ENCODE measurements around the gene ACTG2.

ACTG2 gene

DNA sequence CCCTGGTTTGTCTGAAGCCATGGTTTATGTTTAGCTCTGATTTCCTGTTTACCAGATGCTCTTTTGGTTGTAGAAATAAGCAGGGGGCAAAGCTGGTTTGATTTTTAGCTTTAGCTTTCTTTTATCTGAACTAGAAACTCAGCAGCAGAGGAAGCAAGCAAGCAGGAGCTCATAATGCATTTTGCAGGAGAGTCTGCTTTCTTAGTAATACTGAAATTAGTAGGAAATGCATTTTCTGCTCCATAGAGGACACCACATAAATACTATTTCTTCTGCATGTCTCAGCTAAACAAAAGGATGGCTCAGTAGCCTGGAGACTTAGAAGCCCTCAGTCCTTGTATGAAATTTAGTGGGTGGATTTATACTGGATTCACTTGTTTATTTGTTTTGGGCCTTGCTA lies 57.0 kb downstream of the ACTG2 start:
- H3K27ac ChIP-seq (ENCODE audit: low read length) = no peak overlapping the region
- H3K9me3 ChIP-seq (ENCODE audit: insufficient read depth, low read length, severe bottlenecking) = no peaks in the 10 kb centered on the region
- H3K27me3 ChIP-seq (ENCODE audit: insufficient read depth, low read length, poor library complexity) = no peaks in the 10 kb centered on the region
- TF ChIP-seq CTCF (IDR thresholded peaks at IDR 0.05; ENCODE audit: borderline replicate concordance, extremely low read depth, low read length, poor library complexity, severe bottlenecking) (no peak), EZH2 (IDR thresholded peaks at IDR 0.05; ENCODE audit: borderline replicate concordance, low read depth, low read length, severe bottlenecking) (no peak)
- no peak overlapping the region for H3K4me2 ChIP-seq (ENCODE audit: insufficient read depth, low read length)
- peaks cover 35% of the 10 kb centered on the region for H3K79me2 ChIP-seq (ENCODE audit: insufficient read depth, low read length)
- H3K9ac ChIP-seq (ENCODE audit: low read depth, low read length) = no peak overlapping the region
- ATAC-seq (ENCODE audit: insufficient read depth, low read depth) (no peak), DNase-seq (no peak)
- H3K4me3 ChIP-seq (ENCODE audit: low read depth in 1 of 2, low read length in 2 of 2) = no peak overlapping the region
- H4K20me1 ChIP-seq (ENCODE audit: insufficient read depth, low read length) = peaks cover 21% of the 10 kb centered on the region
- H2AFZ ChIP-seq (ENCODE audit: low read depth, low read length) = no peak overlapping the region
- peaks cover 93% of the 10 kb centered on the region for H3K36me3 ChIP-seq (ENCODE audit: insufficient read depth, low read length)
- H3K4me1 ChIP-seq (ENCODE audit: insufficient read depth, low read length) = no peaks in the 10 kb centered on the region

DNA sequence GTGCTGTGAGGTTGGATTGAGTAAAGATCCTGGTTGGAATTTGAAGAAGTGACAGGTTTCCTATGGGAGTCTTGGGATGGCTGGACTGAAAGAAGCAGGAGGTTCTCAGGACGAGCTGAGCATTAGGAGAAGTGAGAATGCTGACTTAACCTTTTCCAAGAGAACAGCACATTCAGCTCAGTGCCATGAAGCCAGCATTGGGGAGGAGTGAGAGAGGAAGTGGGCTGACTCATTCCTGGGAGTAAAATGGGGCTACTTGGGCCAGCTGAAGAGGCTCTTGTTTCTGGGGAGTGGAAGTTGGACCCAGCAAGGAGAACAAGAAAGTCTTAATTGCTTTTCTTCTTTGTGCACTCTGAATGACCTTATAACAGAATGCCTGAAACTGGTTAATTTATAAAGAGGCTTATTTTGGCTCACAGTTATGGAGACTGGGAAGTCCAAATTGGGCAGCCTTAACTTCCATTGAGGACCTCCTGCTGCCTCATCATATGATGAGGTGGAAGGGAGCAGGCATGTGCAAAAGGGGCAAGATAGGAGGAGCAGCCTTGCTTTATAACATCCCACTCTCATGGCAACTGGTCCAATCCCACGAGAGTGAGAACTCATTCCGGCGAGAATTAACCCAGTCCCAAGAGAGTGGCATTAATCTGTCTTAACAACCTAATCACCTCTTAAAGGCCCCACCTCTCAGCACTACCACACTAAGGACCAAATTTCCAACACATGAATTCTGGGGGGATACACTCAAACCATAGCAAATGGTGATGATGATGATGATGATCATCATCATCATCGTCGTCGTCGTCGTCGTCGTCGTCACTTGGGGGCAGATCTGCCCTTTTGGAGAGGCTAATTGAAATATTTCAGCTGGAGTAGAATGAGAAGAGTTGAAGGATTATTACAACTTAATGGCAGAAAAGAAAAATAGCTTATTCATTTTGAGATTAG lies 60.0 kb downstream of the ACTG2 start:
- Histone ChIP-seq H3K9me3 (ENCODE audit: insufficient read depth, low read length, severe bottlenecking) (no peaks in the 10 kb centered on the region), H3K79me2 (ENCODE audit: insufficient read depth, low read length) (peaks cover 17% of the 10 kb centered on the region; the same call in 1 of the 2 replicates), H3K27me3 (ENCODE audit: insufficient read depth, low read length, poor library complexity) (no peaks in the 10 kb centered on the region), H3K27ac (ENCODE audit: low read length) (no peak overlapping the region), H2AFZ (ENCODE audit: low read depth, low read length) (no peak overlapping the region), H3K36me3 (ENCODE audit: insufficient read depth, low read length) (peaks cover 92% of the 10 kb centered on the region), H3K4me3 (ENCODE audit: low read depth in 1 of 2, low read length in 2 of 2) (no peak overlapping the region), H3K9ac (ENCODE audit: low read depth, low read length) (no peak overlapping the region), H3K4me2 (ENCODE audit: insufficient read depth, low read length) (no peak overlapping the region), H4K20me1 (ENCODE audit: insufficient read depth, low read length) (0 out of 2 replicates have a peak, but pooled peaks cover 9% of the 10 kb centered on the region), H3K4me1 (ENCODE audit: insufficient read depth, low read length) (no peaks in the 10 kb centered on the region)
- ATAC-seq (ENCODE audit: insufficient read depth, low read depth) (no peak), DNase-seq (no peak)
- no peak for TF ChIP-seq EZH2 (IDR thresholded peaks at IDR 0.05; ENCODE audit: borderline replicate concordance, low read depth, low read length, severe bottlenecking)
- TF ChIP-seq CTCF (IDR thresholded peaks at IDR 0.05; ENCODE audit: borderline replicate concordance, extremely low read depth, low read length, poor library complexity, severe bottlenecking) = no peak

DNA sequence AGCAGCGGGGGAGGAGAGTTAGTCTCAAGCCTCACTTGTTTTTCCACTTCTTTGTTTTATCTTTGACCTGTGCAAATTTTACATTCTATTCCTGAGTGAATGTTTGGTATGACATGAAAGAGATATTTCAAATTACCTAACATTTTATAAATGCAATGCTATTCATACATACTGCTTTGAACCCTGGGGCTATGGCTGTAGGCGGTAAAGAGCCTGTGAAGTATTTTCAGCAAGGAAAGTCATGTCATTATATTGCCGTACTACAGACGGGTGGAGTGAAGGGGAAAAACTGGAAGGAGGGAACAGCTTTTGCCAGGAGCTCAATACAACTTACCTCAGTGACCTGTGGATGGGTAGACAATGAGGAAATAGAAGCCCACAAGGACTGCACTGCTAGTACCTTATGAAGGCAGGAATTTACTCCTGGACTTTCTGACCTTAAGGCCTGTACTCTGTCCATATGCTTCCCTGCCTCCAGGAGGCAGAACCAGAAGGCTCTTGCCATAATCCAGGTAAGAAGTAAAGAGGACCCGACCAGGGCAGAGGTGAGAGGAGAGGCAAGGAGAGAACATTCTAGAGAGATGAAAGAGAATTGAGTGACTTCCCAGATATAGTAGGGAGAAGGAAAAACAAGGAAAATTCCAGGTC lies 63.5 kb downstream of the ACTG2 start:
- no peak overlapping the region for H3K4me2 ChIP-seq (ENCODE audit: insufficient read depth, low read length)
- no peaks in the 10 kb centered on the region for H3K4me1 ChIP-seq (ENCODE audit: insufficient read depth, low read length)
- H3K79me2 ChIP-seq (ENCODE audit: insufficient read depth, low read length) = peaks cover 13% of the 10 kb centered on the region; the same call in 1 of the 2 replicates
- 0 out of 2 replicates have a peak, but pooled peaks cover 9% of the 10 kb centered on the region for H4K20me1 ChIP-seq (ENCODE audit: insufficient read depth, low read length)
- no peak overlapping the region for H2AFZ ChIP-seq (ENCODE audit: low read depth, low read length)
- ATAC-seq (ENCODE audit: insufficient read depth, low read depth) = no peak
- H3K9ac ChIP-seq (ENCODE audit: low read depth, low read length) = no peak overlapping the region
- H3K4me3 ChIP-seq (ENCODE audit: low read depth in 1 of 2, low read length in 2 of 2) = no peak overlapping the region
- DNase-seq = no peak
- no peaks in the 10 kb centered on the region for H3K27me3 ChIP-seq (ENCODE audit: insufficient read depth, low read length, poor library complexity)
- no peak overlapping the region for H3K27ac ChIP-seq (ENCODE audit: low read length)
- TF ChIP-seq EZH2 (IDR thresholded peaks at IDR 0.05; ENCODE audit: borderline replicate concordance, low read depth, low read length, severe bottlenecking) = no peak
- no peak for TF ChIP-seq CTCF (IDR thresholded peaks at IDR 0.05; ENCODE audit: borderline replicate concordance, extremely low read depth, low read length, poor library complexity, severe bottlenecking)
- no peaks in the 10 kb centered on the region for H3K9me3 ChIP-seq (ENCODE audit: insufficient read depth, low read length, severe bottlenecking)
- peaks cover 80% of the 10 kb centered on the region for H3K36me3 ChIP-seq (ENCODE audit: insufficient read depth, low read length)
